ENCODE results near the gene GNMT. TPM values are rescaled to one million over a fixed set of nuclear protein-coding genes. Genes with fewer than 3 reads are reported as not detected.

Gene GNMT
- total RNA-seq, 1 experiment from 2014 or later = 0.30 TPM

DNA sequence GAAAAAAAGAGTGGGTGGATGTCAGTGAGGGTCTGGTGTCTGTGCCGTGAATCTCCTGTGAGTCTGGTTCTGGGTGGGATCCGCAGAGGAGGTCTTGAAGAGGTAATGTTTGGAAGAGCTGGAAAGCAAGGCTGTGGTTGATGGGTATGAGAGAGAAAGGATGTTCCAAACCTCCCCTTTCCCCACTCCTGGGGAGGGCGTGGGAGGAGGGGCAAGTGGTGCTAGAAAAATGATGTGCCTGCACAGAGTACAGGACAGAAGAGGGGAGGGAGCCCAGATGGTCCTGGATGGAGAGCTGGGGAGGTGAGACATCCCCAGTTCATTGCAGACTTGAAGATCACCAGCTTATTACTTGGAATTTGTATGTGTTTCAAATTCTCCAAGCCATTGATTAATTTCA lies 28.1 kb upstream of the GNMT start:
- Mint-ChIP-seq H3K27ac (ENCODE audit: low read depth, unreplicated experiment) (no peak overlapping the region), H3K27me3 (ENCODE audit: insufficient read depth, unreplicated experiment) (no peaks in the 10 kb centered on the region), H3K9me3 (ENCODE audit: unreplicated experiment) (no peaks in the 10 kb centered on the region), H3K4me1 (ENCODE audit: insufficient read depth, unreplicated experiment) (peaks cover 40% of the 10 kb centered on the region), H3K4me3 (ENCODE audit: unreplicated experiment) (no peak overlapping the region), H3K36me3 (ENCODE audit: insufficient read depth, unreplicated experiment) (peaks cover 44% of the 10 kb centered on the region)
- no TSS peak for BruUV-seq (replicated peaks)
- TF ChIP-seq, protein P1, sequence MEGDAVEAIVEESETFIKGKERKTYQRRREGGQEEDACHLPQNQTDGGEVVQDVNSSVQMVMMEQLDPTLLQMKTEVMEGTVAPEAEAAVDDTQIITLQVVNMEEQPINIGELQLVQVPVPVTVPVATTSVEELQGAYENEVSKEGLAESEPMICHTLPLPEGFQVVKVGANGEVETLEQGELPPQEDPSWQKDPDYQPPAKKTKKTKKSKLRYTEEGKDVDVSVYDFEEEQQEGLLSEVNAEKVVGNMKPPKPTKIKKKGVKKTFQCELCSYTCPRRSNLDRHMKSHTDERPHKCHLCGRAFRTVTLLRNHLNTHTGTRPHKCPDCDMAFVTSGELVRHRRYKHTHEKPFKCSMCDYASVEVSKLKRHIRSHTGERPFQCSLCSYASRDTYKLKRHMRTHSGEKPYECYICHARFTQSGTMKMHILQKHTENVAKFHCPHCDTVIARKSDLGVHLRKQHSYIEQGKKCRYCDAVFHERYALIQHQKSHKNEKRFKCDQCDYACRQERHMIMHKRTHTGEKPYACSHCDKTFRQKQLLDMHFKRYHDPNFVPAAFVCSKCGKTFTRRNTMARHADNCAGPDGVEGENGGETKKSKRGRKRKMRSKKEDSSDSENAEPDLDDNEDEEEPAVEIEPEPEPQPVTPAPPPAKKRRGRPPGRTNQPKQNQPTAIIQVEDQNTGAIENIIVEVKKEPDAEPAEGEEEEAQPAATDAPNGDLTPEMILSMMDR (IDR thresholded peaks at IDR 0.05; ENCODE audit: unreplicated experiment) = no peak
- ChIA-PET POLR2A (interaction anchor here (1.5 kb wide), 1 partner anchor 46 kb away, joined by 6 read pairs; the partner anchor contains the start of gene PEX6), CTCF (no interaction called here)
- intact Hi-C loops (cut with micrococcal nuclease) = no loop called here
- no peak for DNase-seq (ENCODE audit: unreplicated experiment)

DNA sequence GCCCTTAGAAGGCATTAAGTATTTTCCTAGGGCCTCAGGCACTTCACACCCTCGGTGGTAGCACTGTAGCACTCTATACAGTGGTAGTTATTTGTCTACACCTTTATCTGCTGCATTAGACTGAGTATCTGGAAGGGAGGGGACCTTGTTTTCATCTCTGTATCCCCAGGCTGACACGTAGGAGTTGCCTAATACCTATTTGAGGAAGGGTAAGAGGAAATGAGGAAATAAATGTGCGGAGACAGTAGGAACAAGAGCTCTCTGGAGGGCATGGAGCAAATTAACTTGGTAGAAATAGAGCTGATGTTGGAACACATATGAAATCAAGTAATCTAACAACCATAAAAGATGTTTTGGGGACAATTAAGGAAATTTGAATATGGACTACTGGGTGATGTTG lies 27.3 kb upstream of the GNMT start:
- POLR2A ChIA-PET = interaction anchor here (0.9 to 1.5 kb wide), 2 partner anchors 46 to 75 kb away, joined by 5 to 6 read pairs; partner anchors contain the start of gene PEX6
- TF ChIP-seq, protein P1 (IDR thresholded peaks at IDR 0.05; ENCODE audit: unreplicated experiment) = no peak
- DNase-seq (ENCODE audit: unreplicated experiment) = peak; percentile 32
- no peak overlapping the region for H3K4me3 Mint-ChIP-seq (ENCODE audit: unreplicated experiment)
- no peaks in the 10 kb centered on the region for H3K9me3 Mint-ChIP-seq (ENCODE audit: unreplicated experiment)
- intact Hi-C loops (cut with micrococcal nuclease) = no loop called here
- H3K27ac Mint-ChIP-seq (ENCODE audit: low read depth, unreplicated experiment) = no peak overlapping the region
- CTCF ChIA-PET = interaction anchor here (1.0 kb wide), 1 partner anchor 34 kb away, joined by 4 read pairs; no protein-coding TSS in a partner anchor
- H3K4me1 Mint-ChIP-seq (ENCODE audit: insufficient read depth, unreplicated experiment) = peaks cover 39% of the 10 kb centered on the region
- H3K36me3 Mint-ChIP-seq (ENCODE audit: insufficient read depth, unreplicated experiment) = peaks cover 48% of the 10 kb centered on the region
- BruUV-seq (replicated peaks) = no TSS peak
- no peaks in the 10 kb centered on the region for H3K27me3 Mint-ChIP-seq (ENCODE audit: insufficient read depth, unreplicated experiment)

- Mint-ChIP-seq H3K36me3 (ENCODE audit: insufficient read depth, unreplicated experiment) (peaks cover 43% of the 10 kb centered on the region), H3K27ac (ENCODE audit: low read depth, unreplicated experiment) (no peak overlapping the region), H3K4me1 (ENCODE audit: insufficient read depth, unreplicated experiment) (peaks cover 33% of the 10 kb centered on the region), H3K9me3 (ENCODE audit: unreplicated experiment) (no peaks in the 10 kb centered on the region), H3K4me3 (ENCODE audit: unreplicated experiment) (no peak overlapping the region), H3K27me3 (ENCODE audit: insufficient read depth, unreplicated experiment) (no peaks in the 10 kb centered on the region)
- TF ChIP-seq, protein P1 (IDR thresholded peaks at IDR 0.05; ENCODE audit: unreplicated experiment) = no peak
- DNase-seq (ENCODE audit: unreplicated experiment) = no peak
- intact Hi-C loops (cut with micrococcal nuclease) = no loop called here
- POLR2A ChIA-PET = interaction anchor here (0.5 to 0.6 kb wide), 2 partner anchors 8 to 235 kb away, joined by 3 read pairs; no protein-coding TSS in a partner anchor
- CTCF ChIA-PET = interaction anchor here (0.7 kb wide), 1 partner anchor 107 kb away, joined by 3 read pairs; no protein-coding TSS in a partner anchor
- BruUV-seq (replicated peaks) = no TSS peak
These were observed 25.2 kb upstream of the GNMT start for GRCh38 chr6:42935322-42935721.

DNA sequence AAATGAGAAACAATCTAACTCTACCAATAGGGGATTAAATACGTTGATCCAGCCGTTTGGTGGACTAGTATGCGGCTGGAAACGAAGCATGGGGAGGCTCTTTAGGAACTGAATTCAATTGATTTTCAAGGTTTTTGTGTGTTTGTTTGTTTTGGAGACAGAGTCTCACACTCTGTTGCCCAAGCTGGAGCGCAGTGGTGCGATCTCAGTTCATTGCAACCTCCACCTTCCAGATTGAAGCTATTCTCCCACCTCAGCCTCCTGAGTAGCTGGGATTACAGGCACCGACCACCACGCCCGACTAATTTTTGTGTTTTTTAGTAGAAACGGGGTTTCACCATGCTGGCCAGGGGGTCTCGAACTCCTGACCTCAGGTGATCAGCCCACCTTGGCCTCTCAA lies 24.2 kb upstream of the GNMT start:
- H3K4me1 Mint-ChIP-seq (ENCODE audit: insufficient read depth, unreplicated experiment) = peaks cover 23% of the 10 kb centered on the region
- CTCF ChIA-PET = interaction anchor here (0.6 kb wide), 1 partner anchor 706 kb away, joined by 4 read pairs; no protein-coding TSS in a partner anchor
- no peak overlapping the region for H3K4me3 Mint-ChIP-seq (ENCODE audit: unreplicated experiment)
- intact Hi-C loops (cut with micrococcal nuclease) = no loop called here
- no peak for DNase-seq (ENCODE audit: unreplicated experiment)
- H3K27ac Mint-ChIP-seq (ENCODE audit: low read depth, unreplicated experiment) = no peak overlapping the region
- POLR2A ChIA-PET = interaction anchor here (0.6 to 0.7 kb wide), 2 partner anchors 44 to 571 kb away, joined by 4 to 5 read pairs; no protein-coding TSS in a partner anchor
- H3K36me3 Mint-ChIP-seq (ENCODE audit: insufficient read depth, unreplicated experiment) = peaks cover 45% of the 10 kb centered on the region
- no peaks in the 10 kb centered on the region for H3K9me3 Mint-ChIP-seq (ENCODE audit: unreplicated experiment)
- no peaks in the 10 kb centered on the region for H3K27me3 Mint-ChIP-seq (ENCODE audit: insufficient read depth, unreplicated experiment)
- TF ChIP-seq, protein P1 (IDR thresholded peaks at IDR 0.05; ENCODE audit: unreplicated experiment) = no peak
- BruUV-seq (replicated peaks) = no TSS peak
